Skeletal muscle tissue (tissue), 4 donors: ENCODE data around the gene ZSCAN20. TPM values are rescaled to one million over a fixed set of nuclear protein-coding genes. Genes with fewer than 3 reads are reported as not detected.

Experiments
- H3K27ac ChIP-seq: one replicate; pipeline ENCODE4 v1.7.0; 2013; ENCODE audit warnings: mild to moderate bottlenecking, low read depth, low read length, inconsistent platforms
- H3K27me3 ChIP-seq, 3 donors: one replicate each; pipeline ENCODE4 v1.7.0; 2013; ENCODE audit warnings: low read length in 3 of 3; ENCODE audit not compliant: control insufficient read depth in 3 of 3, insufficient read depth in 3 of 3
- H3K36me3 ChIP-seq, 3 donors: one replicate each; pipeline ENCODE4 v1.7.0; 2013; ENCODE audit warnings: low read length in 3 of 3; ENCODE audit not compliant: control insufficient read depth in 3 of 3, insufficient read depth in 3 of 3
- H3K4me1 ChIP-seq, 3 donors: one replicate each; pipeline ENCODE4 v1.7.0; 2013; ENCODE audit warnings: low read length in 3 of 3, mild to moderate bottlenecking in 3 of 3; ENCODE audit not compliant: control insufficient read depth in 3 of 3, insufficient read depth in 3 of 3
- H3K4me3 ChIP-seq, 3 donors: one replicate each; pipeline ENCODE4 v1.7.0; 2013; ENCODE audit warnings: low read length in 3 of 3
- H3K9ac ChIP-seq, 3 donors: one replicate each; pipeline ENCODE4 v1.7.0; 2013; ENCODE audit warnings: low read length in 3 of 3, mild to moderate bottlenecking in 3 of 3, moderate library complexity in 2 of 3, low read depth in 1 of 3
- H3K9me3 ChIP-seq, 3 donors: one replicate each; pipeline ENCODE4 v1.7.0; 2013; ENCODE audit warnings: low read length in 3 of 3; ENCODE audit not compliant: control insufficient read depth in 3 of 3
- total RNA-seq: library from RNA; depleted of rRNA; stranded (reverse); fragments of >200 nt; gene quantifications from one replicate; pipeline ENCODE4 v1.2.3, GENCODE V29; 2014
- donor health status: Osteomylitis.

Gene ZSCAN20
- 6.8 TPM for total RNA-seq

DNA sequence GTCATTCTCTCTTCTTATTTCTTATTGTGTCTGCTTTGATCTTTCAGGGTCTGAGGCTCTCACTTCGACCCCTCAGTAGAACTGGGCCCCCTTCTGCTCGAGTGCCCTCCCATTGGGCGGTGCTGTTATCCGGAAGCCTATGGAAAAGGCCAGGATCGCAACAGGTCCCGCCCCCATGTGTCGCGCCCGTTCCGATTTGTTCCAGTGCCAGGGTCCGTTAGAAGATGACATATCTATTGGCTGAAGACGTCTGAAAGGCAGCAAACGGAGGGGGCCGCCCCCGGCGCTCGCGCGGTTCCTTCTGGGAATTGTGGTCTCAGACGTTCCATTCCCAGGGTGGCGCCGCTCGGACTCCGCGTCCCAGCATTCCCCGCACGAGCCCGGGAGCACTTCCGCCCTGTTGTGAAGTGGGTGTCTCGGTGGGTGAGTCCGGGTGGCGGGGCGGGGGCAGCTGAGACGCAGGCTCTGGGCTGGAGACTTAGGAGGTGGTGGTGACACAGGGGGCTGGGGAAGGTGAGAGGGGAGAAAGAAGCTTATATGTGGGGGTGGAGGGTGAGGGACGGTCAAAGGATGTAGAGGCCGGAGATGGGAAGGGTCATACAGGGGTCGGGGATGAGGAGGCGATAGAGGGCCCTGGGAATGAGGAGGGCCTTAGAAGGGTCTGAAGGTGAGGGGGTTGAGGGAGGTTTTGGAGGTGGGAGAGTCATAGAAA lies at the start of gene ZSCAN20:
ZSCAN20 (plus strand) TSS at position 377 of the 712 bp plus-strand sequence. CDS start 6,644 bp downstream, outside the sequence.
- Histone ChIP-seq H3K36me3 (no peaks in the 10 kb centered on the region), H3K9me3 (no peaks in the 10 kb centered on the region), H3K27ac (peak within 1 kb of the TSS; percentile 64), H3K9ac (peak within 1 kb of the TSS; percentile 80 to 86 (median 83)), H3K4me1 (peaks cover 22 to 36% (median 28%) of the 10 kb centered on the region in 3 donors), H3K4me3 (peak within 1 kb of the TSS; percentile 80 to 82 (median 82)), H3K27me3 (no peaks in the 10 kb centered on the region)

- Histone ChIP-seq H3K9ac (no peak overlapping the region), H3K27me3 (no peaks in the 10 kb centered on the region), H3K27ac (no peak overlapping the region), H3K4me1 (peaks cover 16 to 33% (median 31%) of the 10 kb centered on the region in 3 donors), H3K36me3 (no peaks in the 10 kb centered on the region), H3K4me3 (no peak overlapping the region), H3K9me3 (no peaks in the 10 kb centered on the region)
These were observed 48.2 kb upstream of the ZSCAN20 start for GRCh38 chr1:33424205-33424604.

- H3K36me3 ChIP-seq: no peaks in the 10 kb centered on the region
- no peak overlapping the region for H3K4me3 ChIP-seq
- peaks cover 21 to 37% (median 35%) of the 10 kb centered on the region in 3 donors for H3K4me1 ChIP-seq
- H3K9me3 ChIP-seq: no peaks in the 10 kb centered on the region
- H3K9ac ChIP-seq: no peak overlapping the region
- H3K27me3 ChIP-seq: no peaks in the 10 kb centered on the region
- no peak overlapping the region for H3K27ac ChIP-seq
These were observed 47.8 kb upstream of the ZSCAN20 start for GRCh38 chr1:33424610-33425009.

GRCh38 chr1:33425900-33426299 lies 46.5 kb upstream of the ZSCAN20 start:
- Histone ChIP-seq H3K4me1 (peaks cover 25 to 45% (median 41%) of the 10 kb centered on the region in 3 donors), H3K36me3 (no peaks in the 10 kb centered on the region), H3K27me3 (no peaks in the 10 kb centered on the region), H3K9me3 (no peaks in the 10 kb centered on the region), H3K27ac (no peak overlapping the region), H3K4me3 (no peak overlapping the region), H3K9ac (no peak overlapping the region)

DNA sequence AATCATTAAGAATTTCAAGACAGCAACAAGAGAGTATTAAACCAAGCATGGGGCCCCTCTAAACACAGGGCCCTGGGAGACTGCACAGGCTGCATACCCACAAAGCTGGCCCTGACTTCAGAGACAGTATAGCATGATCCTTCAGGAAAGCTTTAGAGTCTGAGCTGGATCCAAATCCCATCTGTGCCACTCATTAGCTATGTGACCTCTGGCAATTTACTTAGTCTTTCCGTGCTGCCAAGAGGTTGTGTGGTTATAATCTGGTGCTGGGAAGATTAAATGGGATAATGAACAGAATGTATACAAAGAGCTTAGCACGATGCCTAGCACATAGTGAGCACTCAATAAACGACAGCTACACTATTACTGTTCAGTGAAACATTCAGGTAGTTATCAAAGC lies 45.5 kb upstream of the ZSCAN20 start:
- Histone ChIP-seq H3K4me1 (peaks cover 25 to 50% (median 41%) of the 10 kb centered on the region in 3 donors), H3K27me3 (no peaks in the 10 kb centered on the region), H3K9me3 (no peaks in the 10 kb centered on the region), H3K4me3 (no peak overlapping the region), H3K9ac (peak overlapping the region in 1 of 3 donors; percentile 10), H3K36me3 (no peaks in the 10 kb centered on the region), H3K27ac (peak overlapping the region; percentile 8)

GRCh38 chr1:33428661-33429060 lies 43.8 kb upstream of the ZSCAN20 start:
- no peaks in the 10 kb centered on the region for H3K36me3 ChIP-seq
- H3K27ac ChIP-seq: peak overlapping the region; percentile 37
- no peaks in the 10 kb centered on the region for H3K27me3 ChIP-seq
- H3K9ac ChIP-seq: no peak overlapping the region
- no peak overlapping the region for H3K4me3 ChIP-seq
- no peaks in the 10 kb centered on the region for H3K9me3 ChIP-seq
- peaks cover 25 to 54% (median 38%) of the 10 kb centered on the region in 3 donors for H3K4me1 ChIP-seq

- Histone ChIP-seq H3K9ac (peak overlapping the region in 2 of 3 donors; percentile 83 to 86), H3K36me3 (no peaks in the 10 kb centered on the region), H3K4me1 (peaks cover 25 to 55% (median 38%) of the 10 kb centered on the region in 3 donors), H3K27me3 (no peaks in the 10 kb centered on the region), H3K27ac (no peak overlapping the region), H3K4me3 (peak overlapping the region in 2 of 3 donors; percentile 68 to 73), H3K9me3 (no peaks in the 10 kb centered on the region)
These were observed 43.1 kb upstream of the ZSCAN20 start for GRCh38 chr1:33429332-33429731.

DNA sequence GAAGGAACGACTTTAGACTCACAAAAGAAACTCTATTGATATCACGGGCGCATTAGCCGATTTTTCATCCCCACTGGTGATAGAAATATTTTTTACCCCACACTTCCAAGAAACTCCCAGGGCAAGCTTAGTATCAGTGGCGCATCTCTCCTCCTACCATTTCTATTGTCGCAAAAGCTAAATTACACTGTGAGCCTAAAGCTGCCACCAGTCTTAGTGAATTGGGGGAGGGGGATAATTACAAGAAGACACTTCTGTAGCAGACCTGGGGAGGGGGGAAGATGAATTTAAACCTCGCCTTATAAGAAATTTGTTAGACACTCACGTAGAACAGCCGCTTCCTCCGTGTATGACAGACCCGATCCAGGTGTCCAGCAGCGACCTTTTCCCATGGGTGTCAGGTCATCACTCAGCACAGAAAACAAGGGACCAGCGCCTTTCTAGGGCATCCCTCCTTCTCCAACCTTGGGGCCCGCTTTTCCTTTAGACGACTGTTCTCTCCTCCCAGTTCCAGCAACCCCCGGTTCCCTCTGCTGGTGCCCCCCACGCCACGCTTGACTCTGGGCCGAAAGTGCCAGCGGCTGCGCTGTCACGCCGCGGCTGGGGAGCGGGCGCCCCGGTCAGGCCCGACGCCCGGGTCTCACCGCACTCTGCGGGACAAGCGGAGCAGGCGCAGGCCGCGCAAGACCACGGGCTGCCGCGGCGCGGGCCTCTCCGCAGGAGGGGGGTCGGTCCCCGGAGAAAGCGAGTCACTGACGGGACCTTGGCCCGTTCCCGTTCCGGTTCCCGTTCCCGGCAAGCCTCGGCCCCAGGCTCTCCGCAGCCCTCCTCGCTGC lies 42.4 kb upstream of the ZSCAN20 start:
- Histone ChIP-seq H3K9me3 (no peaks in the 10 kb centered on the region), H3K9ac (peak overlapping the region; percentile 75 to 86 (median 83)), H3K36me3 (no peaks in the 10 kb centered on the region), H3K27ac (peak overlapping the region; percentile 64), H3K4me1 (peaks cover 25 to 61% (median 42%) of the 10 kb centered on the region in 3 donors), H3K4me3 (peak overlapping the region; percentile 68 to 80 (median 73)), H3K27me3 (no peaks in the 10 kb centered on the region)

DNA sequence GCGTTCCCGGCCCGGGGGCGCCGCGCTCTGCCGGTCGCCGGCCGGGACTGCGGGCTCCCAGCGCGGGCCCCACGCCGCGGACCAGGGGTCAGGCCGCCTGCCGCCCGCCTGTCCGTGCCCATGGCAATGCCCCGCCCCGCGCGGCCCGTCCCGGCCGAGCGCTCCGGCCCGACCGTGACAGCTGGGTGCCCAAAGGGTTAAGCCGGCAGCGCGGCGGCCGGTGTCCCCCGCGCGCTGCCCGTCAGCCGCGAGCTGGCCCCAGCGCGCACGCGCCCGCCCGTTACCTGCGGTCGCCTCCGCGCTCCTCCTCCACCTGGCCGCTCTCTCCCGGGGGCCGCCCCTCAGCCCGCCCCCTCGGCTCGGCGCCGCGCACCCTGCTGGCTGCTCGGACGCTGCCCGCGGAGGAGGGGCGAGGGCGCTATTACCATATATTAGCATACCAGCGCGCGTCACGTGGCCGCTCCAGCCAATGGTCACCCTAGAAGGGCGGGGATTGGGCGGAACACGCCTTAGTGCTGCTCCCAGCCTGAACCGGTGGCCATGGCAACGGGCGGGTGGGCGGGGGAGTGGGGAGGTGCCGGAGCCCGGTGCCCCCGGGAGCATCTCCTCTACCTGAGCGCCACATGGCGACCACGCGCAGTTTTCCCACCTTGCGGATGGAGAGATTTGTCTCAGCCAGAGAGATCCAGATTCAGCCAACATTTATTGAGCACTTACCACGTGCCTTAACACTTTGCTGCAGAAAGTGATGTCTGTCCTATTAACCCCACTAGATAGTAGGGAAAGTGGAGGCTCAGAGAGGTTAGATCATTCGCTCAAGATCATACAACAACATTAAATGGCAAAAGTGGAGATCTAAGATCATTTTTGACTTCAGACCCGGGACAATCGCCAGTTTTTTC lies 41.5 kb upstream of the ZSCAN20 start, which contains the start of gene PHC2:
PHC2 (minus strand) TSS at position 404 of the 902 bp plus-strand sequence. CDS start 55,556 bp downstream, outside the sequence.
- Histone ChIP-seq H3K36me3 (no peaks in the 10 kb centered on the region), H3K4me3 (peak within 1 kb of the TSS; percentile 68 to 80 (median 73)), H3K27ac (peak within 1 kb of the TSS; percentile 64), H3K9me3 (no peaks in the 10 kb centered on the region), H3K9ac (peak within 1 kb of the TSS; percentile 75 to 86 (median 83)), H3K27me3 (no peaks in the 10 kb centered on the region), H3K4me1 (peaks cover 25 to 64% (median 44%) of the 10 kb centered on the region in 3 donors)
